NB4 (cell line): ENCODE data around the gene NPR2.

Experiments
- MYC ChIP-seq: IDR thresholded peaks from 2 replicates; pipeline ENCODE4 v1.6.1; 2011; ENCODE audit warnings: low read depth, low read length
- POLR2A ChIP-seq: IDR thresholded peaks from 2 replicates; pipeline ENCODE4 v1.6.1; 2011; ENCODE audit warnings: mild to moderate bottlenecking; ENCODE audit not compliant: insufficient read length; ENCODE audit errors: extremely low read depth
- TF ChIP-seq, protein P1 (sequence below): IDR thresholded peaks from one replicate; pipeline ENCODE4 v1.5.1; 2012; ENCODE audit warnings: low read depth, low read length
- TF ChIP-seq, protein P2 (sequence below): IDR thresholded peaks from 2 replicates; pipeline ENCODE4 v1.6.1; 2011; ENCODE audit warnings: low read depth, low read length

DNA sequence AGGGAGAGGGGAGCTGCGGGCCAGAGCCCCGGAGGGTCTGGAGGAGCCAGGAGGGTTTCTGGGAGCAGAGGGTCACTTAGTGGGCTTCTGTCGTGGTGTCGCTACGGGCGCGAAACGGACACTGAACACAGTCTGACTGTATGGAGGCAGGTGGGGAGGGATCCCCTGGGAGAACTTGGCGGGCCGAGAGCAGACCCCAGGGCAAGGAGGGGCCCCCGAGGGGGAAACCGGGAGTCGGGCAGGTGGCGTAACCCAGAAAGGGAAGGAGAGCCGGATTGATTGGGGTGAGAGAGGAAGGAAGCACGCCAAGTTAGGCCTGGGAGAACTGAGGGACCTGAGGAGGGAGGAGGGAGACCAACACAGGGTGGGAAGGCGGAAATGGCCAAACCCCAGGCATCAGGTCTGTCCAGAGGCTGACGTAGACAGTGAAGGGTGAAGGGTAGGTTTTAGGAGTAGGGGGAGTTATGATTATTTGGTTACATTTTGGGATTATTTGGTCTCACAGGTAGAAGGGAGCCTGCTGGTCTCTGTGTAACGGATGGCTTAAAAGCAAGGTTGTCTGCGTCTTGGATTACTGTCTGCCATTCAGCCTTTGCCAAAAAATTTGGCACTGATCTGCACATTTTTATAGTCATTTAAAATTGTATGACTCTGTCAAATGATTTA lies 34.0 kb upstream of the NPR2 start:
- TF ChIP-seq POLR2A (no peak), MYC (no peak)
- TF ChIP-seq, protein P1, sequence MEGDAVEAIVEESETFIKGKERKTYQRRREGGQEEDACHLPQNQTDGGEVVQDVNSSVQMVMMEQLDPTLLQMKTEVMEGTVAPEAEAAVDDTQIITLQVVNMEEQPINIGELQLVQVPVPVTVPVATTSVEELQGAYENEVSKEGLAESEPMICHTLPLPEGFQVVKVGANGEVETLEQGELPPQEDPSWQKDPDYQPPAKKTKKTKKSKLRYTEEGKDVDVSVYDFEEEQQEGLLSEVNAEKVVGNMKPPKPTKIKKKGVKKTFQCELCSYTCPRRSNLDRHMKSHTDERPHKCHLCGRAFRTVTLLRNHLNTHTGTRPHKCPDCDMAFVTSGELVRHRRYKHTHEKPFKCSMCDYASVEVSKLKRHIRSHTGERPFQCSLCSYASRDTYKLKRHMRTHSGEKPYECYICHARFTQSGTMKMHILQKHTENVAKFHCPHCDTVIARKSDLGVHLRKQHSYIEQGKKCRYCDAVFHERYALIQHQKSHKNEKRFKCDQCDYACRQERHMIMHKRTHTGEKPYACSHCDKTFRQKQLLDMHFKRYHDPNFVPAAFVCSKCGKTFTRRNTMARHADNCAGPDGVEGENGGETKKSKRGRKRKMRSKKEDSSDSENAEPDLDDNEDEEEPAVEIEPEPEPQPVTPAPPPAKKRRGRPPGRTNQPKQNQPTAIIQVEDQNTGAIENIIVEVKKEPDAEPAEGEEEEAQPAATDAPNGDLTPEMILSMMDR, result no peak
- TF ChIP-seq, protein P2, sequence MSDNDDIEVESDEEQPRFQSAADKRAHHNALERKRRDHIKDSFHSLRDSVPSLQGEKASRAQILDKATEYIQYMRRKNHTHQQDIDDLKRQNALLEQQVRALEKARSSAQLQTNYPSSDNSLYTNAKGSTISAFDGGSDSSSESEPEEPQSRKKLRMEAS, result no peak
